WTC11 (cell line): Measurements from ENCODE around the gene PUM1.

Experiments
- ATF2 ChIP-seq: sonication (generic); formaldehyde crosslinking; IDR thresholded peaks from 2 replicates; pipeline ENCODE4 v1.8.1; 2022; ENCODE audit warnings: low read depth, missing genetic modification reagents, borderline replicate concordance
- CREB1 ChIP-seq: sonication (generic); formaldehyde crosslinking; IDR thresholded peaks from 2 replicates; pipeline ENCODE4 v1.8.0; 2023; ENCODE audit warnings: mild to moderate bottlenecking, missing genetic modification reagents
- CTCF ChIP-seq: fragments of 200-600 bp; IDR thresholded peaks from 2 replicates; pipeline ENCODE4 v1.8.0; 2022; ENCODE audit warnings: antibody characterized with exemption
- FOXJ3 ChIP-seq: sonication (generic); formaldehyde crosslinking; IDR thresholded peaks from 2 replicates; pipeline ENCODE4 v1.9.0; 2021; ENCODE audit warnings: missing genetic modification reagents, mild to moderate bottlenecking, borderline replicate concordance
- HMGXB4 ChIP-seq: sonication (generic); formaldehyde crosslinking; IDR thresholded peaks from 2 replicates; pipeline ENCODE4 v1.8.1; 2023; ENCODE audit warnings: mild to moderate bottlenecking, moderate library complexity, missing genetic modification reagents
- JUN ChIP-seq: sonication (generic); formaldehyde crosslinking; IDR thresholded peaks from 2 replicates; pipeline ENCODE4 v1.8.0; 2023; ENCODE audit warnings: mild to moderate bottlenecking, missing genetic modification reagents
- KAT7 ChIP-seq: sonication (generic); formaldehyde crosslinking; IDR thresholded peaks from 2 replicates; pipeline ENCODE4 v1.8.1; 2023; ENCODE audit warnings: missing genetic modification reagents, mild to moderate bottlenecking, borderline replicate concordance
- NFYB ChIP-seq: sonication (generic); formaldehyde crosslinking; conservative IDR thresholded peaks from 2 replicates; pipeline ENCODE4 v1.8.0; 2022; ENCODE audit warnings: low read depth, missing genetic modification reagents
- NR2C2 ChIP-seq: sonication (generic); formaldehyde crosslinking; IDR thresholded peaks from 2 replicates; pipeline ENCODE4 v1.8.0; 2022; ENCODE audit warnings: mild to moderate bottlenecking, missing genetic modification reagents
- RELA ChIP-seq: sonication (generic); formaldehyde crosslinking; IDR thresholded peaks from 2 replicates; pipeline ENCODE4 v1.8.1; 2022; ENCODE audit warnings: missing genetic modification reagents, mild to moderate bottlenecking, borderline replicate concordance
- TP53 ChIP-seq: sonication (generic); formaldehyde crosslinking; IDR thresholded peaks from 2 replicates; pipeline ENCODE4 v1.8.1; 2023; ENCODE audit warnings: mild to moderate bottlenecking, missing genetic modification reagents
- ZNF232 ChIP-seq: sonication (generic); formaldehyde crosslinking; IDR thresholded peaks from 2 replicates; pipeline ENCODE4 v1.8.0; 2022; ENCODE audit warnings: mild to moderate bottlenecking, missing genetic modification reagents
- ZNF423 ChIP-seq: fragments of 250-450 bp; sonication (Bioruptor Pico); IDR thresholded peaks from 2 replicates; pipeline ENCODE4 v2.1.2; 2022; ENCODE audit warnings: mild to moderate bottlenecking, moderate library complexity
- ZSCAN18 ChIP-seq: fragments of 250-450 bp; sonication (Bioruptor Pico); IDR thresholded peaks from 2 replicates; pipeline ENCODE4 v2.1.2; 2022; ENCODE audit warnings: mild to moderate bottlenecking, moderate library complexity

- TF ChIP-seq HMGXB4 (CRISPR knock-in tag) = no peak
- no peak for TF ChIP-seq NR2C2 (CRISPR knock-in tag)
- no peak for TF ChIP-seq ATF2 (CRISPR knock-in tag)
- TF ChIP-seq ZNF423 = no peak
- TF ChIP-seq CTCF = no peak
- no peak for TF ChIP-seq CREB1 (CRISPR knock-in tag)
- no peak for TF ChIP-seq JUN (CRISPR knock-in tag)
- no peak for TF ChIP-seq KAT7 (CRISPR knock-in tag)
- TF ChIP-seq NFYB (CRISPR knock-in tag) = no peak
- no peak for TF ChIP-seq RELA
- no peak for TF ChIP-seq ZSCAN18
- no peak for TF ChIP-seq FOXJ3
- no peak for TF ChIP-seq TP53 (CRISPR knock-in tag)
- TF ChIP-seq ZNF232 (CRISPR knock-in tag) = no peak
These were observed 89.4 kb downstream of the PUM1 start for GRCh38 chr1:30976143-30976542.
